SK-N-SH (cell line): ENCODE measurements around the gene RBMS3. TPM values are rescaled to one million over a fixed set of nuclear protein-coding genes. Genes with fewer than 3 reads are reported as not detected.

Source experiments
- CTCF ChIA-PET: fragments of 300-600, 350-600 bp; formaldehyde crosslinking; extraction: SDS; loops from one replicate; lab custom pipeline; 2021; lab: Yijun Ruan, JAX
- POLR2A ChIA-PET: fragments of 350-600 bp; sonication (Branson Sonifier 250); formaldehyde crosslinking; extraction: SDS; loops from one replicate; lab custom pipeline; 2020; ENCODE audit warnings: antibody characterized with exemption, inconsistent platforms; lab: Yijun Ruan, JAX
- DNase-seq: peaks from one replicate; pipeline ENCODE4 v3.0.0; 2012
- H2AFZ ChIP-seq: fragments of 200-600 bp; sonication (generic); 2 replicates; pipeline ENCODE4 v1.8.1; 2016; ENCODE audit warnings: antibody characterized with exemption, mild to moderate bottlenecking, low read depth
- H3F3A ChIP-seq: fragments of 200-600 bp; sonication (generic); replicated peaks from 2 replicates; pipeline ENCODE3; 2016; ENCODE audit warnings: antibody characterized with exemption, mild to moderate bottlenecking; ENCODE audit not compliant: insufficient read depth
- H3K27ac ChIP-seq, 2 experiments: fragments of 200-500 bp in 1 of 2; fragments of 200-600 bp in 1 of 2; sonication (Bioruptor generic) in 1 of 2; sonication (generic), shearing (Covaris generic) in 1 of 2; 2 replicates each; pipeline versions ENCODE4 v1.5.1 to v1.6.1; 2014 to 2016; ENCODE audit warnings: low read depth in 2 of 2, inconsistent platforms in 1 of 2, low read length in 1 of 2, mild to moderate bottlenecking in 1 of 2, mixed read lengths in 1 of 2
- H3K27me3 ChIP-seq: fragments of 200-600 bp; sonication (generic), shearing (Covaris generic); 2 replicates; pipeline ENCODE4 v1.6.1; 2016; ENCODE audit warnings: mixed run types; ENCODE audit not compliant: insufficient read depth
- H3K36me3 ChIP-seq, 2 experiments: fragments of 200-500 bp in 1 of 2; fragments of 200-600 bp in 1 of 2; sonication (Bioruptor generic) in 1 of 2; sonication (generic) in 1 of 2; replicated peaks in 1 of 2; 2 replicates each; pipeline versions ENCODE3 to v1.5.1; 2014 to 2016; ENCODE audit warnings: low read length in 1 of 2, mild to moderate bottlenecking in 1 of 2; ENCODE audit not compliant: insufficient read depth in 2 of 2, control insufficient read depth in 1 of 2
- H3K4me1 ChIP-seq, 2 experiments: fragments of 200-500 bp in 1 of 2; fragments of 200-600 bp in 1 of 2; sonication (Bioruptor generic) in 1 of 2; sonication (generic), shearing (Covaris generic) in 1 of 2; 2 replicates each; pipeline versions ENCODE4 v1.5.1 to v1.6.1; 2014 to 2016; ENCODE audit warnings: low read depth in 1 of 2, low read length in 1 of 2, mixed run types in 1 of 2; ENCODE audit not compliant: insufficient read depth in 2 of 2, control insufficient read depth in 1 of 2
- H3K4me2 ChIP-seq: fragments of 200-600 bp; sonication (generic), shearing (Covaris generic); 2 replicates; pipeline ENCODE4 v1.6.1; 2017; ENCODE audit warnings: mixed run types
- H3K4me3 ChIP-seq, 2 experiments: fragments of 200-500 bp in 1 of 2; fragments of 200-600 bp in 1 of 2; sonication (Bioruptor generic) in 1 of 2; sonication (generic), shearing (Covaris generic) in 1 of 2; 2 replicates each; pipeline versions ENCODE4 v1.5.1 to v1.8.1; 2014 to 2016; ENCODE audit warnings: low read depth in 2 of 2, inconsistent platforms in 1 of 2, low read length in 1 of 2, mild to moderate bottlenecking in 1 of 2, mixed read lengths in 1 of 2, moderate library complexity in 1 of 2
- H3K79me2 ChIP-seq: fragments of 200-600 bp; sonication (generic); 2 replicates; pipeline ENCODE4 v1.8.1; 2017; ENCODE audit warnings: mild to moderate bottlenecking; ENCODE audit not compliant: insufficient read depth
- H3K9ac ChIP-seq: fragments of 200-600 bp; sonication (generic); 2 replicates; pipeline ENCODE4 v1.6.1; 2017; ENCODE audit warnings: mixed run types
- H3K9me2 ChIP-seq: fragments of 200-600 bp; sonication (generic); 2 replicates; pipeline ENCODE4 v1.6.1; 2017; ENCODE audit warnings: mixed run types
- H3K9me3 ChIP-seq: fragments of 200-600 bp; sonication (generic); 2 replicates; pipeline ENCODE4 v1.6.1; 2017; ENCODE audit warnings: mixed run types, mild to moderate bottlenecking, moderate library complexity
- H4K20me1 ChIP-seq: fragments of 200-600 bp; sonication (generic); 2 replicates; pipeline ENCODE4 v1.6.1; 2017; ENCODE audit warnings: mild to moderate bottlenecking, mixed run types; ENCODE audit not compliant: insufficient read depth
- ELF1 ChIP-seq: IDR thresholded peaks from 2 replicates; pipeline ENCODE4 v1.4.0; 2012
- EZH2phosphoT487 ChIP-seq: fragments of 200-600 bp; sonication (generic); IDR thresholded peaks from 2 replicates; pipeline ENCODE4 v1.6.1; 2017; ENCODE audit warnings: low read depth, mixed run types, mild to moderate bottlenecking, antibody characterized with exemption, moderate library complexity, borderline replicate concordance
- FOSL2 ChIP-seq: IDR thresholded peaks from 2 replicates; pipeline ENCODE4 v1.4.0; 2012; ENCODE audit warnings: low read depth, mild to moderate bottlenecking, moderate library complexity, borderline replicate concordance
- FOXJ3 ChIP-seq: sonication (generic); formaldehyde crosslinking; IDR thresholded peaks from 2 replicates; pipeline ENCODE4 v1.5.1; 2020; ENCODE audit warnings: mild to moderate bottlenecking, missing genetic modification reagents
- GATA2 ChIP-seq: sonication (generic); formaldehyde crosslinking; IDR thresholded peaks from 2 replicates; pipeline ENCODE4 v1.5.0; 2020; ENCODE audit warnings: mild to moderate bottlenecking, missing genetic modification reagents
- JUND ChIP-seq: IDR thresholded peaks from 2 replicates; pipeline ENCODE4 v1.4.0; 2012
- MEF2A ChIP-seq: IDR thresholded peaks from 2 replicates; pipeline ENCODE4 v1.4.0; 2012; ENCODE audit warnings: low read depth, borderline replicate concordance
- MXI1 ChIP-seq: IDR thresholded peaks from 2 replicates; pipeline ENCODE4 v1.6.1; 2012; ENCODE audit warnings: mild to moderate bottlenecking, low read depth, low read length, improper control_type of control experiment
- NRF1 ChIP-seq: IDR thresholded peaks from 2 replicates; pipeline ENCODE4 v1.6.1; 2012; ENCODE audit warnings: low read depth, mild to moderate bottlenecking, low read length
- POLR2AphosphoS5 ChIP-seq: IDR thresholded peaks from 2 replicates; pipeline ENCODE4 v1.6.1; 2012; ENCODE audit warnings: low read depth, low read length
- RAD21 ChIP-seq: IDR thresholded peaks from 2 replicates; pipeline ENCODE4 v1.6.1; 2012; ENCODE audit warnings: mild to moderate bottlenecking, low read length
- RFX5 ChIP-seq: IDR thresholded peaks from 2 replicates; pipeline ENCODE4 v1.6.1; 2012; ENCODE audit warnings: mild to moderate bottlenecking, improper control_type of control experiment, low read length
- RXRA ChIP-seq: IDR thresholded peaks from 2 replicates; pipeline ENCODE4 v1.4.0; 2012; ENCODE audit warnings: low read depth, mild to moderate bottlenecking, borderline replicate concordance
- SIN3A ChIP-seq: IDR thresholded peaks from 2 replicates; pipeline ENCODE4 v1.6.1; 2012; ENCODE audit warnings: low read depth, mild to moderate bottlenecking, low read length, moderate library complexity, borderline replicate concordance
- SMC3 ChIP-seq: IDR thresholded peaks from 2 replicates; pipeline ENCODE4 v1.6.1; 2012; ENCODE audit warnings: low read depth, low read length, improper control_type of control experiment
- TAF1 ChIP-seq: IDR thresholded peaks from 2 replicates; pipeline ENCODE4 v1.6.1; 2012; ENCODE audit warnings: low read depth, mild to moderate bottlenecking, low read length, moderate library complexity, borderline replicate concordance
- TCF12 ChIP-seq: IDR thresholded peaks from 2 replicates; pipeline ENCODE4 v1.4.0; 2012
- YY1 ChIP-seq: IDR thresholded peaks from 2 replicates; pipeline ENCODE4 v1.4.0; 2012; ENCODE audit warnings: low read depth, mild to moderate bottlenecking
- WGBS: methylation state at CpG from one replicate; pipeline ENCODE4 v1.1.6; 2017; ENCODE audit warnings: low lambda C conversion rate; 5-methylcytosine and 5-hydroxymethylcytosine counted together
- polyA plus RNA-seq, 3 experiments: library from polyadenylated mRNA; depleted of rRNA; stranded (reverse); fragments of >200 nt; gene quantifications; 2 replicates each; pipeline ENCODE4 v1.2.3, GENCODE V29; 2012
- TF ChIP-seq, protein P1 (sequence below): fragments of 150-350 bp; IDR thresholded peaks from 2 replicates; pipeline ENCODE4 v1.6.1; 2017; ENCODE audit warnings: antibody characterized with exemption, low read length, low read depth, borderline replicate concordance
- TF ChIP-seq, protein P2 (sequence below): fragments of 200-600 bp; sonication (generic); IDR thresholded peaks from 2 replicates; pipeline ENCODE4 v1.6.1; 2017; ENCODE audit warnings: antibody characterized with exemption, mild to moderate bottlenecking, moderate library complexity
- TF ChIP-seq, protein P3 (sequence below): IDR thresholded peaks from 2 replicates; pipeline ENCODE4 v1.4.0; 2012; ENCODE audit warnings: low read depth, borderline replicate concordance
- TF ChIP-seq, protein P4 (sequence below): IDR thresholded peaks from 2 replicates; pipeline ENCODE4 v1.4.0; 2012; ENCODE audit warnings: low read depth
- TF ChIP-seq, protein P5 (sequence below): IDR thresholded peaks from 2 replicates; pipeline ENCODE4 v1.4.0; 2012; ENCODE audit warnings: low read depth, borderline replicate concordance
- TF ChIP-seq, protein P6 (sequence below): fragments of 150-350 bp; IDR thresholded peaks from 2 replicates; pipeline ENCODE4 v1.6.1; 2016; ENCODE audit warnings: mild to moderate bottlenecking, low read depth, low read length

Gene RBMS3
- polyA plus RNA-seq, 1 of the 3 experiments (the other 2 are of a cell fraction): 8.2 TPM

DNA sequence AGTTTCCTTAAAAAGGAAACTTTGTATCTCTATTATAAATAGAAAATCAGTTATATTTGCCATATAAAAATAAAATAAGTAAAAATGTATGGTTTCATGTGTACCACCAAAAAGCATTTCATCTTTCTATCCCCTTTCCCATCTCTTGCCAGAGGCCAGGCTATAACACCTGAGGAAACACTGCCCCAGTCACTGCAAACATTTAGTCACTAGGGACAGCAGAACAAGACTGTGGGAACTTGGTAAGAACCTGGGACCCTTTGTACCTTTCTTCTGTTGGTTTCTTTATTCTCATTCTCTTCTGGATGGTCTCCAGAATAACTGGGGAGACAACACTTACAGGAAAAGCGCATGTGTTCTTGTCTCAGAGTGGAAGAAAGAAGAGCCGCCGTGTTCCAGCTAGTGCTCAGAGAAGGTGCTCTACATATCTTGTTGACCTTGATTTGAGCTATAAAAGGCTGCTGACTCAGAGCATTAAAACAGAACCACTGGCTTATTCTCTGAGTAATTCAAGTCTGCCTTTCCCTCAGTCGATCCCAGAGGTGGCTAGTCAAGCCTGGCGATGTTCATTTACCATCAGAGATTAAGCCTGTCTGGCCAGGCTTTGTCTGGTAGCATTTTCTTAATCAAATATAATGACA is 361.6 kb downstream of the RBMS3 start:
- Histone ChIP-seq H3K27me3 (no peaks in the 10 kb centered on the region), H3K9ac (peak overlapping the region; percentile 61; the same call in 1 of the 2 replicates), H3K4me1 (peaks cover 17 to 54% of the 10 kb centered on the region in 2 experiments; a peak in 3 of 4 replicates), H3K4me3 (peak overlapping the region; percentile 41 to 42), H2AFZ (no peak overlapping the region), H3K9me2 (no peaks in the 10 kb centered on the region), H3K79me2 (peaks cover 55% of the 10 kb centered on the region), H3F3A (peaks cover 48% of the 10 kb centered on the region), H3K9me3 (no peaks in the 10 kb centered on the region)
- POLR2A ChIA-PET: interaction anchor here (0.6 to 2.4 kb wide), 17 partner anchors 85 to 498 kb away, joined by 3 to 13 read pairs (median 5); partner anchors contain the start of gene RBMS3
- 12% methylated on average over 5 of the region's 5 CpGs for WGBS
- peak; percentile 17 for DNase-seq
- TF ChIP-seq MXI1 (no peak), RXRA (peak; percentile 70; the same call in 1 of the 2 replicates), RAD21 (peak; percentile 42), YY1 (no peak), JUND (peak; percentile 10; the same call in 1 of the 2 replicates), NRF1 (no peak), FOSL2 (peak; percentile 70), GATA2 (CRISPR knock-in tag) (no peak), TAF1 (0 out of 2 replicates have a peak, but pooled peaks have one; percentile 54), SIN3A (no peak), SMC3 (peak; percentile 35; the same call in 1 of the 2 replicates), ELF1 (no peak), TCF12 (no peak), MEF2A (peak; percentile 93), FOXJ3 (no peak), EZH2phosphoT487 (no peak), POLR2AphosphoS5 (peak; percentile 69), RFX5 (peak; percentile 34)
- TF ChIP-seq, protein P1, sequence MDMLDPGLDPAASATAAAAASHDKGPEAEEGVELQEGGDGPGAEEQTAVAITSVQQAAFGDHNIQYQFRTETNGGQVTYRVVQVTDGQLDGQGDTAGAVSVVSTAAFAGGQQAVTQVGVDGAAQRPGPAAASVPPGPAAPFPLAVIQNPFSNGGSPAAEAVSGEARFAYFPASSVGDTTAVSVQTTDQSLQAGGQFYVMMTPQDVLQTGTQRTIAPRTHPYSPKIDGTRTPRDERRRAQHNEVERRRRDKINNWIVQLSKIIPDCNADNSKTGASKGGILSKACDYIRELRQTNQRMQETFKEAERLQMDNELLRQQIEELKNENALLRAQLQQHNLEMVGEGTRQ: no peak
- TF ChIP-seq, protein P2, sequence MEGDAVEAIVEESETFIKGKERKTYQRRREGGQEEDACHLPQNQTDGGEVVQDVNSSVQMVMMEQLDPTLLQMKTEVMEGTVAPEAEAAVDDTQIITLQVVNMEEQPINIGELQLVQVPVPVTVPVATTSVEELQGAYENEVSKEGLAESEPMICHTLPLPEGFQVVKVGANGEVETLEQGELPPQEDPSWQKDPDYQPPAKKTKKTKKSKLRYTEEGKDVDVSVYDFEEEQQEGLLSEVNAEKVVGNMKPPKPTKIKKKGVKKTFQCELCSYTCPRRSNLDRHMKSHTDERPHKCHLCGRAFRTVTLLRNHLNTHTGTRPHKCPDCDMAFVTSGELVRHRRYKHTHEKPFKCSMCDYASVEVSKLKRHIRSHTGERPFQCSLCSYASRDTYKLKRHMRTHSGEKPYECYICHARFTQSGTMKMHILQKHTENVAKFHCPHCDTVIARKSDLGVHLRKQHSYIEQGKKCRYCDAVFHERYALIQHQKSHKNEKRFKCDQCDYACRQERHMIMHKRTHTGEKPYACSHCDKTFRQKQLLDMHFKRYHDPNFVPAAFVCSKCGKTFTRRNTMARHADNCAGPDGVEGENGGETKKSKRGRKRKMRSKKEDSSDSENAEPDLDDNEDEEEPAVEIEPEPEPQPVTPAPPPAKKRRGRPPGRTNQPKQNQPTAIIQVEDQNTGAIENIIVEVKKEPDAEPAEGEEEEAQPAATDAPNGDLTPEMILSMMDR: no peak
- TF ChIP-seq, protein P3, sequence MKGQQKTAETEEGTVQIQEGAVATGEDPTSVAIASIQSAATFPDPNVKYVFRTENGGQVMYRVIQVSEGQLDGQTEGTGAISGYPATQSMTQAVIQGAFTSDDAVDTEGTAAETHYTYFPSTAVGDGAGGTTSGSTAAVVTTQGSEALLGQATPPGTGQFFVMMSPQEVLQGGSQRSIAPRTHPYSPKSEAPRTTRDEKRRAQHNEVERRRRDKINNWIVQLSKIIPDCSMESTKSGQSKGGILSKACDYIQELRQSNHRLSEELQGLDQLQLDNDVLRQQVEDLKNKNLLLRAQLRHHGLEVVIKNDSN: no peak
- TF ChIP-seq, protein P4, sequence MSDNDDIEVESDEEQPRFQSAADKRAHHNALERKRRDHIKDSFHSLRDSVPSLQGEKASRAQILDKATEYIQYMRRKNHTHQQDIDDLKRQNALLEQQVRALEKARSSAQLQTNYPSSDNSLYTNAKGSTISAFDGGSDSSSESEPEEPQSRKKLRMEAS: peak; percentile 32; the same call in 1 of the 2 replicates
- TF ChIP-seq, protein P5, sequence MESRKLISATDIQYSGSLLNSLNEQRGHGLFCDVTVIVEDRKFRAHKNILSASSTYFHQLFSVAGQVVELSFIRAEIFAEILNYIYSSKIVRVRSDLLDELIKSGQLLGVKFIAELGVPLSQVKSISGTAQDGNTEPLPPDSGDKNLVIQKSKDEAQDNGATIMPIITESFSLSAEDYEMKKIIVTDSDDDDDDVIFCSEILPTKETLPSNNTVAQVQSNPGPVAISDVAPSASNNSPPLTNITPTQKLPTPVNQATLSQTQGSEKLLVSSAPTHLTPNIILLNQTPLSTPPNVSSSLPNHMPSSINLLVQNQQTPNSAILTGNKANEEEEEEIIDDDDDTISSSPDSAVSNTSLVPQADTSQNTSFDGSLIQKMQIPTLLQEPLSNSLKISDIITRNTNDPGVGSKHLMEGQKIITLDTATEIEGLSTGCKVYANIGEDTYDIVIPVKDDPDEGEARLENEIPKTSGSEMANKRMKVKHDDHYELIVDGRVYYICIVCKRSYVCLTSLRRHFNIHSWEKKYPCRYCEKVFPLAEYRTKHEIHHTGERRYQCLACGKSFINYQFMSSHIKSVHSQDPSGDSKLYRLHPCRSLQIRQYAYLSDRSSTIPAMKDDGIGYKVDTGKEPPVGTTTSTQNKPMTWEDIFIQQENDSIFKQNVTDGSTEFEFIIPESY: no peak
- TF ChIP-seq, protein P6, sequence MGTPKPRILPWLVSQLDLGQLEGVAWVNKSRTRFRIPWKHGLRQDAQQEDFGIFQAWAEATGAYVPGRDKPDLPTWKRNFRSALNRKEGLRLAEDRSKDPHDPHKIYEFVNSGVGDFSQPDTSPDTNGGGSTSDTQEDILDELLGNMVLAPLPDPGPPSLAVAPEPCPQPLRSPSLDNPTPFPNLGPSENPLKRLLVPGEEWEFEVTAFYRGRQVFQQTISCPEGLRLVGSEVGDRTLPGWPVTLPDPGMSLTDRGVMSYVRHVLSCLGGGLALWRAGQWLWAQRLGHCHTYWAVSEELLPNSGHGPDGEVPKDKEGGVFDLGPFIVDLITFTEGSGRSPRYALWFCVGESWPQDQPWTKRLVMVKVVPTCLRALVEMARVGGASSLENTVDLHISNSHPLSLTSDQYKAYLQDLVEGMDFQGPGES: no peak
- TF ChIP-seq, all 33 proteins: peak for 10
- no peaks in the 10 kb centered on the region for H4K20me1 ChIP-seq
- H3K27ac ChIP-seq: peak overlapping the region; percentile 92 to 100
- CTCF ChIA-PET: interaction anchor here (0.6 to 2.5 kb wide), 9 partner anchors 14 to 1110 kb away, joined by 3 to 12 read pairs (median 4); no protein-coding TSS in a partner anchor
- H3K4me2 ChIP-seq: peak overlapping the region; percentile 59
- peaks cover 2 to 3% of the 10 kb centered on the region in 2 experiments for H3K36me3 ChIP-seq
